A673 (cell line): ENCODE data around the gene CDC23. TPM values are rescaled to one million over a fixed set of nuclear protein-coding genes. Genes with fewer than 3 reads are reported as not detected.

Experiments used
- BruUV-seq: library from RNA; stranded (reverse); fragments of 400-500 nt; replicated peaks from 2 replicates; lab custom pipeline; 2021; lab: Mats Ljungman, UMichigan
- CTCF ChIA-PET: fragments of 300-600 bp; sonication (Branson Sonifier 250); formaldehyde crosslinking; loops from one replicate; lab custom pipeline; 2022; ENCODE audit warnings: antibody characterized with exemption; lab: Charles Lee
- POLR2A ChIA-PET: fragments of 300-600 bp; sonication (Branson Sonifier 250); formaldehyde crosslinking; loops from one replicate; lab custom pipeline; 2022; ENCODE audit warnings: antibody characterized with exemption; ENCODE audit not compliant: low non-redundant PET; lab: Charles Lee
- DNase-seq: peaks from one replicate; pipeline ENCODE4 v3.0.0-alpha.2; 2015; ENCODE audit warnings: low spot score
- H3K27ac ChIP-seq: fragments of 200-600 bp; sonication (generic); 2 replicates; pipeline ENCODE4 v1.5.1; 2016; ENCODE audit warnings: mixed run types, low read depth, mild to moderate bottlenecking, mixed read lengths, antibody characterized with exemption, low read length; ENCODE audit not compliant: poor library complexity, severe bottlenecking
- H3K27me3 ChIP-seq: fragments of 200-600 bp; sonication (generic); replicated peaks from 2 replicates; pipeline ENCODE4 v1.6.1; 2017; ENCODE audit warnings: mixed run types, low read depth, mild to moderate bottlenecking, mixed read lengths, antibody characterized with exemption, low read length; ENCODE audit not compliant: insufficient read depth, poor library complexity
- H3K36me3 ChIP-seq: fragments of 200-600 bp; sonication (generic); 2 replicates; pipeline ENCODE4 v1.6.1; 2016; ENCODE audit warnings: mixed run types, mild to moderate bottlenecking, mixed read lengths, antibody characterized with exemption, low read length; ENCODE audit not compliant: insufficient read depth, poor library complexity, severe bottlenecking
- H3K4me1 ChIP-seq: fragments of 200-600 bp; sonication (generic); 2 replicates; pipeline ENCODE4 v1.6.1; 2017; ENCODE audit warnings: mixed run types, mild to moderate bottlenecking, mixed read lengths, antibody characterized with exemption, low read length; ENCODE audit not compliant: insufficient read depth, poor library complexity, severe bottlenecking
- H3K4me3 ChIP-seq: fragments of 200-600 bp; sonication (generic); 2 replicates; pipeline ENCODE4 v1.5.1; 2016; ENCODE audit warnings: low read depth, mixed run types, mild to moderate bottlenecking, mixed read lengths, low read length; ENCODE audit not compliant: poor library complexity, severe bottlenecking
- H3K9me3 ChIP-seq: fragments of 200-600 bp; sonication (generic); 2 replicates; pipeline ENCODE4 v1.6.1; 2016; ENCODE audit warnings: mixed run types, low read depth, mild to moderate bottlenecking, mixed read lengths, antibody characterized with exemption, low read length; ENCODE audit not compliant: poor library complexity, severe bottlenecking
- CTCF ChIP-seq: fragments of 300-800, 200-600 bp; sonication (generic); conservative IDR thresholded peaks from 2 replicates; pipeline ENCODE4 v1.5.1; 2017; ENCODE audit warnings: low read depth, mild to moderate bottlenecking, antibody characterized with exemption, low read length, moderate library complexity, mixed read lengths
- EZH2 ChIP-seq: fragments of 200-600 bp; sonication (generic); IDR thresholded peaks from 2 replicates; pipeline ENCODE4 v1.6.1; 2017; ENCODE audit warnings: borderline replicate concordance, low read depth, mild to moderate bottlenecking, mixed read lengths, antibody characterized with exemption, low read length; ENCODE audit not compliant: poor library complexity, severe bottlenecking
- intact Hi-C: fragments of 100-400 bp; cut with micrococcal nuclease; formaldehyde crosslinking; loops from one replicate; pipeline ENCODE4 v1.10.0; 2022; ENCODE audit not compliant: unreplicated experiment
- total RNA-seq: library from RNA; stranded (reverse); gene quantifications from 2 replicates; pipeline ENCODE4 v1.2.3, GENCODE V29; 2021

CDC23 gene
- total RNA-seq, 1 experiment from 2014 or later: 54.0 TPM

DNA sequence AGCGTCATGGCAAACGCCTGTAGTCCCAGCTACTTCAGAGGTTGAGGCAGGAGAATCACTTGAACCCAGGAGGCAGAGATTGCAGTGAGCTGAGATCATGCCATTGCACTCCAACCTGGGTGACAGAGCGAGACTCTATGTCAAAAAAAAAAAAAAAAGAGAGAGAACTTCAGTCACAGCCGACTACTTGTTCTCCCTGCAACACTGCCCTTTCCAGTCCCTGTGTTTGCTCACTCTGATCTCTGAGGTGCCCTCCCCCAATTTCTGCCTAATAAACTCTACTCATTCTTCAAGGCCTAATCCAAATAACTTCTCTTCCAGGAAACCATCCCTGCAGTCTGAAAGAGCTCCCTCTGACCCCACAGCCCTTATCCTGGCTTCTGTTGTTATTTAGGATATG, 33.2 kb upstream of the CDC23 start:
- no peak for TF ChIP-seq CTCF
- TF ChIP-seq EZH2: no peak
- Histone ChIP-seq H3K4me3 (no peak overlapping the region), H3K36me3 (no peaks in the 10 kb centered on the region), H3K9me3 (no peaks in the 10 kb centered on the region), H3K27ac (no peak overlapping the region), H3K27me3 (peaks cover 20% of the 10 kb centered on the region), H3K4me1 (peaks cover 8% of the 10 kb centered on the region)
- intact Hi-C loops: no loop called here
- ChIA-PET POLR2A (no interaction called here), CTCF (no interaction called here)
- no TSS peak for BruUV-seq
- DNase-seq: no peak

DNA sequence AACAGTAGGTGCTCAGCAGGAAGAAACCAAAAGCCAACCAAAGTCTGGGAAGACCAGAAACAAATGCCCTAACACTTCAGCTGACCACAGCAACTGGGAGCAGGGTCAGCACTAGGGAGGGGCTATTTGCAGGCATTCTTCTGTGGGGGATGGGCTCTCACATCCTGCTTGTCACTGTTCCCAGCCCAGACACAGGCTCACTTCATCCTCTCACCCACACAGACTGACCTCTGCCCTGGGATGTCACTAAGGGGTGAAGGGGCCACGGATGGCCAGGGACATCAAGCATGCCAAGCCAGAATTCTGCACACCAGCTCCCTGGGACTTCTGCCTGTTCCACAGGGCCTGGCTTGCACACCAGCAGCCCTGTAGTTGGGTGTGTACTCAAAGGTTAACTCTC, 32.6 kb upstream of the CDC23 start:
- H3K36me3 ChIP-seq: no peaks in the 10 kb centered on the region
- intact Hi-C loops: no loop called here
- TF ChIP-seq EZH2: no peak
- no peak for TF ChIP-seq CTCF
- H3K9me3 ChIP-seq: no peaks in the 10 kb centered on the region
- peaks cover 26% of the 10 kb centered on the region for H3K27me3 ChIP-seq
- H3K4me1 ChIP-seq: peaks cover 8% of the 10 kb centered on the region
- H3K4me3 ChIP-seq: no peak overlapping the region
- H3K27ac ChIP-seq: no peak overlapping the region
- ChIA-PET CTCF (no interaction called here), POLR2A (no interaction called here)
- DNase-seq: no peak
- no TSS peak for BruUV-seq

GRCh38 chr5:138243794-138244193, 30.7 kb upstream of the CDC23 start:
- BruUV-seq: no TSS peak
- intact Hi-C loops: no loop called here
- H3K36me3 ChIP-seq: no peaks in the 10 kb centered on the region
- ChIA-PET POLR2A (no interaction called here), CTCF (no interaction called here)
- peaks cover 36% of the 10 kb centered on the region for H3K27me3 ChIP-seq
- H3K9me3 ChIP-seq: no peaks in the 10 kb centered on the region
- DNase-seq: no peak
- no peak overlapping the region for H3K4me3 ChIP-seq
- TF ChIP-seq CTCF: no peak
- no peak for TF ChIP-seq EZH2
- no peak overlapping the region for H3K27ac ChIP-seq
- peaks cover 8% of the 10 kb centered on the region for H3K4me1 ChIP-seq
